Retinal pigment epithelial cell (primary cell): Measurements from ENCODE around the gene RELN.

Experiments used
- DNase-seq: peaks from one replicate; pipeline ENCODE4 v3.0.0-alpha.2; 2010; ENCODE audit warnings: low read depth
- H3K4me3 ChIP-seq: 2 replicates; pipeline ENCODE4 v1.5.1; 2011; ENCODE audit warnings: mild to moderate bottlenecking, low read length, control low read depth, moderate library complexity
- TF ChIP-seq, protein P1 (sequence below): conservative IDR thresholded peaks from 2 replicates; pipeline ENCODE4 v1.5.1; 2011; ENCODE audit warnings: low read depth, low read length, control low read depth, inconsistent platforms

RELN gene

DNA sequence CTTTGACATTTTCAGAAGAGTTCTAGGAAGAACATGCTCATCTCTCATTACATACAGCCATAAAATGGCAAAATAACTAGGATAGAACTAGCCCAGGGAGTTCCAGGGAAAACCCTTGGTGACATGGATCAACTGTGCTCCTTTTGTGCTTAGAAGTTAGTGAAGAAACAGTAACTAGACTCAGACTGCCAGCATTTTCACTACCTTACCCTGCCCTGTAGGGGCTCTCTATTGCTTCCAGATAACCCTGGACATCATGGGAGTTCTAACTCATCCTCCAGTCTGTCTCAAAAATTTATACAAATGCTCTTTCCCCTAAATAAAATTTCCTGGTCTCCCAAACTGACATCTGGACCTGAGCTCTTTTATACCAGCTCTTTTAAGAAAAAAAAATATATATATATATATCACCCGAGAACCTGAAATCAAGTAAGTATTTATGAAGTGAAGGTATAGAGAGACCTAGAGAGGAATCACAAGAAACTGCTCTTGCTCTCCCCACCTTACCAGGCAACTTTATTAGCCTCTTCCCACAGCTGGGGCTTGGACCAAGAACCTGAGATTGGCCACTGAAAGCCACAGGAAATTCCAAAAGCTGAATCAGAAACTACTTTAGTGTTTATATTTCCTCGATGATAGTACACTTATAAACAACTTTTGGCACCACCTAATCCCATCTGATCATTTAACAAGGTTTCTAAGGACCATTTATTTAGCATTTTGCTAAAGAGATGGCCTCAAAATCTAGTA is 101.4 kb downstream of the RELN start:
- no peak for DNase-seq

DNA sequence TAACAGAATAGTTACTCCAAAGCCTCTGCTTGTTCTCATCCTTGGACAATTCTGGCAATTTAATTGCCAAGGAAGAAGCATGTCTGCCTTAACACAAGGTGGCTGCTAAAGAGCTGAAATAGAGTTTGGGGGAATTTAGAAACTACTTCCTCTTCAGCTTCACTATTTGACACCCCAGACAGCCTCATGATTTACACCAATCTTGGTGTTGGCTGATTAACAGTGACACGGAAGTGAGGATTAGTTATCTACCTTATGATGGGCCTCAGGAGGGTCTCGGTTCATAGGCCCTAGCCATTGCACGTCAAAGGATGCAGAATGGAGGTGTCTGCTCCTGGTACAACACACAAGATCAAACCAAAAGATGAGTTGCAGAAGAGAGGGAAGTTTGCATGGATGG is 102.4 kb downstream of the RELN start:
- no peak overlapping the region for H3K4me3 ChIP-seq
- TF ChIP-seq, protein P1, sequence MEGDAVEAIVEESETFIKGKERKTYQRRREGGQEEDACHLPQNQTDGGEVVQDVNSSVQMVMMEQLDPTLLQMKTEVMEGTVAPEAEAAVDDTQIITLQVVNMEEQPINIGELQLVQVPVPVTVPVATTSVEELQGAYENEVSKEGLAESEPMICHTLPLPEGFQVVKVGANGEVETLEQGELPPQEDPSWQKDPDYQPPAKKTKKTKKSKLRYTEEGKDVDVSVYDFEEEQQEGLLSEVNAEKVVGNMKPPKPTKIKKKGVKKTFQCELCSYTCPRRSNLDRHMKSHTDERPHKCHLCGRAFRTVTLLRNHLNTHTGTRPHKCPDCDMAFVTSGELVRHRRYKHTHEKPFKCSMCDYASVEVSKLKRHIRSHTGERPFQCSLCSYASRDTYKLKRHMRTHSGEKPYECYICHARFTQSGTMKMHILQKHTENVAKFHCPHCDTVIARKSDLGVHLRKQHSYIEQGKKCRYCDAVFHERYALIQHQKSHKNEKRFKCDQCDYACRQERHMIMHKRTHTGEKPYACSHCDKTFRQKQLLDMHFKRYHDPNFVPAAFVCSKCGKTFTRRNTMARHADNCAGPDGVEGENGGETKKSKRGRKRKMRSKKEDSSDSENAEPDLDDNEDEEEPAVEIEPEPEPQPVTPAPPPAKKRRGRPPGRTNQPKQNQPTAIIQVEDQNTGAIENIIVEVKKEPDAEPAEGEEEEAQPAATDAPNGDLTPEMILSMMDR, result no peak
- DNase-seq, result no peak

More for the DNA sequence above, 101.4 kb downstream of the RELN start:
- TF ChIP-seq, protein P1, result peak; percentile 33
- H3K4me3 ChIP-seq, result no peak overlapping the region

DNA sequence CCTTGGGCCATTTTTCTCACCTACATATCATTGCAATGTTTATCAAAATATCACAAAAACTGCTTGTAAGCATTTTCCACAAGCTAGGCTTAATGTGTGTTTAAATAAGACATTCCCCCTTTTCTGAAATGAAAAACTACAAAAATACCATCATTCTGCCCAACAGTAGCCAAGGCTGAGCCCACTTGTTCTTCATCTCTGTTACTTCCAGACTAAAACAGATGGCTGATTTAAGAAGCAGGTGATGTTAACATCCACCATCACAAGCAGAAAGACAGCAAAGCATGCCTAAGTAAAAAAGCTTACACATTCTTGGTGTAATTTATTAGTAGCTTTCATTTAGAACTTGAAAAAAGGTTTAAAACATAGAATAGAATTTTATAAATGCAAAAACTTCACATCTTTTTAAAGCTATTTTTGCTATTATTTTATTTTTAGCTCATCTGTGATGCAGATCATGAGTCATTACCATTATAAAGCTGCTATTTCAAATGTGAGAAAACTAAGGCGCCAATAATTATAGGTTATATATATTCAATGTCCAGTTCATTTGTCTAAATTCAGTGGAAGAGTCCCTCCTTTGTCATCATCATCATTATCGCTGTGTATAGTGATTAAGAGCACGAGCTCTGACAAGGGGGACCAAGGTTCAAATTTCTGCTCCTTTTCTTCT is 109.4 kb downstream of the RELN start:
- DNase-seq, result no peak
- no peak overlapping the region for H3K4me3 ChIP-seq
- TF ChIP-seq, protein P1, result no peak

GRCh38 chr7:103879411-103879810 is 110.0 kb downstream of the RELN start:
- DNase-seq, result no peak
- H3K4me3 ChIP-seq, result no peak overlapping the region
- TF ChIP-seq, protein P1, result no peak

- DNase-seq, result no peak
- TF ChIP-seq, protein P1, result no peak
- no peak overlapping the region for H3K4me3 ChIP-seq
Observed at GRCh38 chr7:103877565-103877964, 111.9 kb downstream of the RELN start.

GRCh38 chr7:103875718-103876117 is 113.7 kb downstream of the RELN start:
- no peak overlapping the region for H3K4me3 ChIP-seq
- no peak for DNase-seq
- TF ChIP-seq, protein P1, result no peak

DNA sequence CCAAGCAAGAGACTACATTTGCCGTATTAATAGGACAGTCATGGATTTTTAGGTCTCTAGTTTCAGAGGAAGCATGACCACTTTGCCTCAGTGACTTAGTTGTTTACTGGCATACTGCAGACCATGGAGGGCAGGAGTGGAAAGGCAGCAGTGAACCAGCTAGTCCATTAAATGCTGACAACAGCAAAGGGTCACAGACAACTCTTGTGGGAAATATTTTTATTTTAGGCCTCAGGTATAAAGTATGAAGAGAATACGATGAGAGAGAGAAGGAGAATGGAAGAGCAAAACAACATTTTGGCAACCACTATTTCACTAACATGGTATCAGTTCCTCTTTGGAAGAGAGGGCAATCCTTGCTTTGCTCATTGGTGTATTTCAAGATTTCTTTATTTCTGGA is 118.0 kb downstream of the RELN start:
- TF ChIP-seq, protein P1, result no peak
- H3K4me3 ChIP-seq, result no peak overlapping the region
- no peak for DNase-seq
